ENCODE measurements around the gene SLC2A13.

- TF ChIP-seq, protein P1, sequence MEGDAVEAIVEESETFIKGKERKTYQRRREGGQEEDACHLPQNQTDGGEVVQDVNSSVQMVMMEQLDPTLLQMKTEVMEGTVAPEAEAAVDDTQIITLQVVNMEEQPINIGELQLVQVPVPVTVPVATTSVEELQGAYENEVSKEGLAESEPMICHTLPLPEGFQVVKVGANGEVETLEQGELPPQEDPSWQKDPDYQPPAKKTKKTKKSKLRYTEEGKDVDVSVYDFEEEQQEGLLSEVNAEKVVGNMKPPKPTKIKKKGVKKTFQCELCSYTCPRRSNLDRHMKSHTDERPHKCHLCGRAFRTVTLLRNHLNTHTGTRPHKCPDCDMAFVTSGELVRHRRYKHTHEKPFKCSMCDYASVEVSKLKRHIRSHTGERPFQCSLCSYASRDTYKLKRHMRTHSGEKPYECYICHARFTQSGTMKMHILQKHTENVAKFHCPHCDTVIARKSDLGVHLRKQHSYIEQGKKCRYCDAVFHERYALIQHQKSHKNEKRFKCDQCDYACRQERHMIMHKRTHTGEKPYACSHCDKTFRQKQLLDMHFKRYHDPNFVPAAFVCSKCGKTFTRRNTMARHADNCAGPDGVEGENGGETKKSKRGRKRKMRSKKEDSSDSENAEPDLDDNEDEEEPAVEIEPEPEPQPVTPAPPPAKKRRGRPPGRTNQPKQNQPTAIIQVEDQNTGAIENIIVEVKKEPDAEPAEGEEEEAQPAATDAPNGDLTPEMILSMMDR (optimal IDR thresholded peaks at IDR 0.05 in 1 of 3, IDR thresholded peaks at IDR 0.05 in 1 of 3, conservative IDR thresholded peaks at IDR 0.05 in 1 of 3; ENCODE audit: extremely low read depth in 1 of 3, insufficient read depth in 2 of 3, low read length in 3 of 3): no peak
- no peak for TF ChIP-seq EZH2 (IDR thresholded peaks at IDR 0.05; ENCODE audit: low read length)
Observed at GRCh38 chr12:39867631-39868327, 238.1 kb downstream of the SLC2A13 start.

Data from keratinocyte (primary cell).